ENCODE results near the gene SEC14L5.

SEC14L5 gene

GRCh38 chr16:5011637-5012036 is 53.5 kb downstream of the SEC14L5 start:
- Mint-ChIP-seq H3K36me3 (no peaks in the 10 kb centered on the region), H3K4me1 (no peaks in the 10 kb centered on the region), H3K27me3 (peaks cover 16 to 26% of the 10 kb centered on the region in 2 donors), H3K4me3 (no peak overlapping the region), H3K27ac (no peak overlapping the region), H3K9me3 (peaks cover 0 to 2% of the 10 kb centered on the region in 2 donors)
- no peak for DNase-seq
- no peak for ATAC-seq (replicated peaks)

GRCh38 chr16:5012887-5013286 is 54.8 kb downstream of the SEC14L5 start:
- Mint-ChIP-seq H3K9me3 (peaks cover 0 to 2% of the 10 kb centered on the region in 2 donors), H3K36me3 (no peaks in the 10 kb centered on the region), H3K4me3 (no peak overlapping the region), H3K27me3 (peaks cover 16 to 26% of the 10 kb centered on the region in 2 donors), H3K27ac (no peak overlapping the region), H3K4me1 (no peaks in the 10 kb centered on the region)
- ATAC-seq (replicated peaks): no peak
- no peak for DNase-seq

GRCh38 chr16:5015351-5015750 is 57.2 kb downstream of the SEC14L5 start:
- DNase-seq (no peak), ATAC-seq (replicated peaks) (no peak)
- H3K27me3 Mint-ChIP-seq: peaks cover 6 to 17% of the 10 kb centered on the region in 2 donors
- no peaks in the 10 kb centered on the region for H3K36me3 Mint-ChIP-seq
- H3K27ac Mint-ChIP-seq: no peak overlapping the region
- peaks cover 0 to 2% of the 10 kb centered on the region in 2 donors for H3K9me3 Mint-ChIP-seq
- H3K4me1 Mint-ChIP-seq: no peaks in the 10 kb centered on the region
- H3K4me3 Mint-ChIP-seq: no peak overlapping the region

GRCh38 chr16:5015887-5016286 is 57.8 kb downstream of the SEC14L5 start:
- DNase-seq (no peak), ATAC-seq (replicated peaks) (no peak)
- no peaks in the 10 kb centered on the region for H3K36me3 Mint-ChIP-seq
- no peak overlapping the region for H3K27ac Mint-ChIP-seq
- H3K9me3 Mint-ChIP-seq: peaks cover 0 to 2% of the 10 kb centered on the region in 2 donors
- peaks cover 3 to 11% of the 10 kb centered on the region in 2 donors for H3K27me3 Mint-ChIP-seq
- no peaks in the 10 kb centered on the region for H3K4me1 Mint-ChIP-seq
- H3K4me3 Mint-ChIP-seq: no peak overlapping the region

GRCh38 chr16:5016967-5017677 is 59.0 kb downstream of the SEC14L5 start:
- Mint-ChIP-seq H3K27ac (no peak overlapping the region), H3K9me3 (peaks cover 0 to 4% of the 10 kb centered on the region in 2 donors), H3K27me3 (peaks cover 3 to 6% of the 10 kb centered on the region in 2 donors), H3K36me3 (no peaks in the 10 kb centered on the region), H3K4me1 (no peaks in the 10 kb centered on the region), H3K4me3 (no peak overlapping the region)
- DNase-seq (no peak), ATAC-seq (replicated peaks) (no peak)

- H3K4me1 Mint-ChIP-seq: no peaks in the 10 kb centered on the region
- H3K27me3 Mint-ChIP-seq: peaks cover 3 to 6% of the 10 kb centered on the region in 2 donors
- H3K36me3 Mint-ChIP-seq: no peaks in the 10 kb centered on the region
- H3K27ac Mint-ChIP-seq: no peak overlapping the region
- ATAC-seq (replicated peaks) (no peak), DNase-seq (no peak)
- no peak overlapping the region for H3K4me3 Mint-ChIP-seq
- H3K9me3 Mint-ChIP-seq: peaks cover 0 to 4% of the 10 kb centered on the region in 2 donors
Measured at GRCh38 chr16:5017678-5017969, 59.5 kb downstream of the SEC14L5 start.

GRCh38 chr16:5018793-5019192 is 60.7 kb downstream of the SEC14L5 start:
- Mint-ChIP-seq H3K27me3 (peaks cover 3 to 6% of the 10 kb centered on the region in 2 donors), H3K4me3 (no peak overlapping the region), H3K36me3 (no peaks in the 10 kb centered on the region), H3K9me3 (peaks cover 0 to 4% of the 10 kb centered on the region in 2 donors), H3K4me1 (no peaks in the 10 kb centered on the region), H3K27ac (no peak overlapping the region)
- ATAC-seq (replicated peaks) (no peak), DNase-seq (no peak)

- no peak overlapping the region for H3K4me3 Mint-ChIP-seq
- DNase-seq (no peak), ATAC-seq (replicated peaks) (no peak)
- peaks cover 0 to 5% of the 10 kb centered on the region in 2 donors for H3K36me3 Mint-ChIP-seq
- peaks cover 0 to 4% of the 10 kb centered on the region in 2 donors for H3K9me3 Mint-ChIP-seq
- H3K27me3 Mint-ChIP-seq: peaks cover 3 to 6% of the 10 kb centered on the region in 2 donors
- no peak overlapping the region for H3K27ac Mint-ChIP-seq
- no peaks in the 10 kb centered on the region for H3K4me1 Mint-ChIP-seq
Measured at GRCh38 chr16:5019775-5020174, 61.6 kb downstream of the SEC14L5 start.

- DNase-seq (no peak), ATAC-seq (replicated peaks) (no peak)
- peaks cover 0 to 7% of the 10 kb centered on the region in 2 donors for H3K36me3 Mint-ChIP-seq
- H3K27ac Mint-ChIP-seq: peak overlapping the region; percentile 27
- H3K4me3 Mint-ChIP-seq: no peak overlapping the region
- H3K27me3 Mint-ChIP-seq: peaks cover 3 to 6% of the 10 kb centered on the region in 2 donors
- no peaks in the 10 kb centered on the region for H3K4me1 Mint-ChIP-seq
- H3K9me3 Mint-ChIP-seq: peaks cover 0 to 2% of the 10 kb centered on the region in 2 donors
Measured at GRCh38 chr16:5020551-5020950, 62.4 kb downstream of the SEC14L5 start.

GRCh38 chr16:5022521-5022920 is 64.4 kb downstream of the SEC14L5 start:
- peaks cover 1 to 16% of the 10 kb centered on the region in 2 donors for H3K36me3 Mint-ChIP-seq
- peaks cover 0 to 2% of the 10 kb centered on the region in 2 donors for H3K9me3 Mint-ChIP-seq
- H3K4me3 Mint-ChIP-seq: no peak overlapping the region
- no peaks in the 10 kb centered on the region for H3K4me1 Mint-ChIP-seq
- no peak for ATAC-seq (replicated peaks)
- H3K27me3 Mint-ChIP-seq: peaks cover 3 to 6% of the 10 kb centered on the region in 2 donors
- no peak overlapping the region for H3K27ac Mint-ChIP-seq
- no peak for DNase-seq

GRCh38 chr16:5024632-5025031 is 66.5 kb downstream of the SEC14L5 start:
- ATAC-seq (replicated peaks) (no peak), DNase-seq (no peak)
- peaks cover 0 to 2% of the 10 kb centered on the region in 2 donors for H3K9me3 Mint-ChIP-seq
- no peaks in the 10 kb centered on the region for H3K4me1 Mint-ChIP-seq
- no peak overlapping the region for H3K27ac Mint-ChIP-seq
- no peak overlapping the region for H3K4me3 Mint-ChIP-seq
- H3K36me3 Mint-ChIP-seq: peaks cover 9 to 31% of the 10 kb centered on the region in 2 donors
- peaks cover 3 to 6% of the 10 kb centered on the region in 2 donors for H3K27me3 Mint-ChIP-seq

- peaks cover 3 to 6% of the 10 kb centered on the region in 2 donors for H3K27me3 Mint-ChIP-seq
- no peak overlapping the region for H3K4me3 Mint-ChIP-seq
- H3K4me1 Mint-ChIP-seq: no peaks in the 10 kb centered on the region
- H3K9me3 Mint-ChIP-seq: peaks cover 0 to 2% of the 10 kb centered on the region in 2 donors
- H3K36me3 Mint-ChIP-seq: peaks cover 9 to 33% of the 10 kb centered on the region in 2 donors
- H3K27ac Mint-ChIP-seq: no peak overlapping the region
- no peak for DNase-seq
- peak in 1 of 2 donors; percentile 16 for ATAC-seq (replicated peaks)
Measured at GRCh38 chr16:5025171-5025632, 67.1 kb downstream of the SEC14L5 start.

GRCh38 chr16:5026664-5027063 is 68.5 kb downstream of the SEC14L5 start:
- peaks cover 9 to 44% of the 10 kb centered on the region in 2 donors for H3K36me3 Mint-ChIP-seq
- H3K27me3 Mint-ChIP-seq: peaks cover 0 to 6% of the 10 kb centered on the region in 2 donors
- DNase-seq (no peak), ATAC-seq (replicated peaks) (no peak)
- no peak overlapping the region for H3K4me3 Mint-ChIP-seq
- H3K9me3 Mint-ChIP-seq: peaks cover 0 to 2% of the 10 kb centered on the region in 2 donors
- peaks cover 3 to 4% of the 10 kb centered on the region in 2 donors for H3K4me1 Mint-ChIP-seq
- no peak overlapping the region for H3K27ac Mint-ChIP-seq

- peaks cover 0 to under 1% of the 10 kb centered on the region in 2 donors for H3K9me3 Mint-ChIP-seq
- H3K27ac Mint-ChIP-seq: no peak overlapping the region
- peaks cover 3 to 9% of the 10 kb centered on the region in 2 donors for H3K4me1 Mint-ChIP-seq
- no peak for ATAC-seq (replicated peaks)
- H3K27me3 Mint-ChIP-seq: peaks cover 0 to 2% of the 10 kb centered on the region in 2 donors
- H3K36me3 Mint-ChIP-seq: peaks cover 9 to 48% of the 10 kb centered on the region in 2 donors
- no peak overlapping the region for H3K4me3 Mint-ChIP-seq
- no peak for DNase-seq
Measured at GRCh38 chr16:5027086-5027485, 69.0 kb downstream of the SEC14L5 start.

- ATAC-seq (replicated peaks) (no peak), DNase-seq (no peak)
- H3K27ac Mint-ChIP-seq: no peak overlapping the region
- no peak overlapping the region for H3K4me3 Mint-ChIP-seq
- no peaks in the 10 kb centered on the region for H3K27me3 Mint-ChIP-seq
- H3K4me1 Mint-ChIP-seq: peaks cover 7 to 15% of the 10 kb centered on the region in 2 donors
- no peaks in the 10 kb centered on the region for H3K9me3 Mint-ChIP-seq
- H3K36me3 Mint-ChIP-seq: peaks cover 10 to 49% of the 10 kb centered on the region in 2 donors
Measured at GRCh38 chr16:5027575-5028235, 69.6 kb downstream of the SEC14L5 start.

All from stimulated activated naive B cell treated with anti-CD40 and anti-IgM and Interleukin-4, amounts not matched to agents 10 μg/mL and 1 μg/mL and 100 μg/mL, for 72 hours (primary cell).